Pulmonary artery endothelial cell (primary cell): ENCODE measurements around the gene ATP8A2. TPM values are rescaled to one million over a fixed set of nuclear protein-coding genes. Genes with fewer than 3 reads are reported as not detected.
"Not testable (repeated sequence)": the region's sequence is repeated elsewhere in the genome, so short reads cannot be mapped to it uniquely, and the experiment has no call there.

ENCODE experiments used
- DNase-seq: peaks from one replicate; pipeline ENCODE4 v3.0.0-alpha.2; 2011; ENCODE audit warnings: low read depth, low spot score
- total RNA-seq: library from RNA; depleted of rRNA; stranded (reverse); fragments of >200 nt; gene quantifications from 2 replicates; pipeline ENCODE4 v1.2.3, GENCODE V29; 2014

The ATP8A2 gene
- total RNA-seq, 1 donor from 2014 or later = 0.07 TPM

- DNase-seq = not testable (repeated sequence)
Measured at GRCh38 chr13:25954080-25954479, 582.3 kb downstream of the ATP8A2 start.

GRCh38 chr13:25954943-25955342, 583.2 kb downstream of the ATP8A2 start:
- not testable (repeated sequence) for DNase-seq

- no peak for DNase-seq
Measured at GRCh38 chr13:25958986-25959385, 587.2 kb downstream of the ATP8A2 start.

GRCh38 chr13:25961294-25961693, 589.5 kb downstream of the ATP8A2 start:
- no peak for DNase-seq

GRCh38 chr13:25963674-25964073, 591.9 kb downstream of the ATP8A2 start:
- DNase-seq = no peak

- no peak for DNase-seq
Measured at GRCh38 chr13:25965596-25965995, 593.8 kb downstream of the ATP8A2 start.

- no peak for DNase-seq
Measured at GRCh38 chr13:25966086-25966485, 594.3 kb downstream of the ATP8A2 start.

- no peak for DNase-seq
Measured at GRCh38 chr13:25967144-25967543, 595.4 kb downstream of the ATP8A2 start.

GRCh38 chr13:25971047-25971446, 599.3 kb downstream of the ATP8A2 start:
- DNase-seq = no peak

- DNase-seq = no peak
Measured at GRCh38 chr13:25971459-25972145, 599.8 kb downstream of the ATP8A2 start.

- DNase-seq = no peak
Measured at GRCh38 chr13:25973085-25973484, 601.3 kb downstream of the ATP8A2 start.

- no peak for DNase-seq
Measured at GRCh38 chr13:25973576-25973975, 601.8 kb downstream of the ATP8A2 start.

GRCh38 chr13:25977216-25977615, 605.4 kb downstream of the ATP8A2 start:
- DNase-seq = peak; percentile 11

- no peak for DNase-seq
Measured at GRCh38 chr13:25977671-25978070, 605.9 kb downstream of the ATP8A2 start.

- DNase-seq = no peak
Measured at GRCh38 chr13:25978961-25979360, 607.2 kb downstream of the ATP8A2 start.

- DNase-seq = no peak
Measured at GRCh38 chr13:25979371-25979770, 607.6 kb downstream of the ATP8A2 start.

GRCh38 chr13:25980255-25980654, 608.5 kb downstream of the ATP8A2 start:
- DNase-seq = no peak

- DNase-seq = no peak
Measured at GRCh38 chr13:25981060-25981459, 609.3 kb downstream of the ATP8A2 start.

- no peak for DNase-seq
Measured at GRCh38 chr13:25982907-25983306, 611.1 kb downstream of the ATP8A2 start.

GRCh38 chr13:25987987-25988386, 616.2 kb downstream of the ATP8A2 start:
- DNase-seq = no peak

GRCh38 chr13:25988661-25989060, 616.9 kb downstream of the ATP8A2 start:
- DNase-seq = no peak

GRCh38 chr13:25990801-25991200, 619.0 kb downstream of the ATP8A2 start:
- no peak for DNase-seq

- DNase-seq = no peak
Measured at GRCh38 chr13:25992076-25992475, 620.3 kb downstream of the ATP8A2 start.
